ENCODE measurements around the gene ELK4. TPM values are rescaled to one million over a fixed set of nuclear protein-coding genes. Genes with fewer than 3 reads are reported as not detected.

ELK4 gene
- total and polyA plus RNA-seq, 2 donors (not counting 3 experiments of a cell fraction or from before 2014, with no cell fraction given), result 8.7 to 107 TPM

DNA sequence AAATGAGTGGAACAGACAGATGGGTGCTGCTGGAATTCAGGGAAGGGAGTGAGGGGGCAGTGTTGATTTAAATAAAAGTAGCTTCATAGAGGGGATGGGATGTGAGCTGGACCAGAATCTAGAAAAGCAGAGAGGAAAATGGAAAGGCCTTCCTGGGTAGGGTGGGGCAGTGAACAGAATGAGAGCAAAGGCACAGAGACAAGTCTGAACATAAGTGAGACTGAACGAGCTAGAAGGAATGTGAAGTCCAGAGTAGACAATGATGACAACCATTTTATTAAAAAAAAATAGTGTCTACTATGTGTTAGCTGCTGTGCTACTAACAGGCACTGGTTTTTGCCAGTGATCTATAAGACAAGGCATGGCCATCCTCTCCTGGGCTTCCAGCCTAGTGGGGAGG, 36.0 kb downstream of the ELK4 start:
- Histone ChIP-seq H3K9ac (replicated peaks; ENCODE audit: extremely low read depth, insufficient read depth, low read length) (no peak overlapping the region), H3K9me3 (replicated peaks; ENCODE audit: control insufficient read depth, insufficient read depth, low read length) (no peaks in the 10 kb centered on the region), H3K79me2 (ENCODE audit: control insufficient read depth, insufficient read depth, low read length) (no peaks in the 10 kb centered on the region), H2AFZ (ENCODE audit: low read depth, low read length) (no peak overlapping the region), H3K27me3 (ENCODE audit: control insufficient read depth in 2 of 2, insufficient read depth in 2 of 2, low read length in 2 of 2) (no peaks in the 10 kb centered on the region), H3K4me1 (ENCODE audit: control insufficient read depth, extremely low read depth, insufficient read depth, low read length) (peaks cover 46% of the 10 kb centered on the region), H3K4me3 (replicated peaks in 1 of 3; ENCODE audit: insufficient read depth in 1 of 3, low read depth in 1 of 3, low read length in 3 of 3) (no peak overlapping the region), H3K9me1 (replicated peaks; ENCODE audit: control insufficient read depth, extremely low read depth, insufficient read depth, low read length) (no peaks in the 10 kb centered on the region), H4K20me1 (replicated peaks; ENCODE audit: control insufficient read depth, extremely low read depth, insufficient read depth, low read length) (no peaks in the 10 kb centered on the region), H3K27ac (ENCODE audit: insufficient read depth, low read depth, low read length) (no peak overlapping the region), H3K4me2 (ENCODE audit: insufficient read depth, low read length) (no peak overlapping the region), H3K36me3 (ENCODE audit: control insufficient read depth in 2 of 2, extremely low read depth in 1 of 2, insufficient read depth in 2 of 2, low read length in 2 of 2) (no peaks in the 10 kb centered on the region)
- TF ChIP-seq FOS (IDR thresholded peaks at IDR 0.05; ENCODE audit: borderline replicate concordance, insufficient read depth, low read length), result no peak
- TF ChIP-seq, protein P1, sequence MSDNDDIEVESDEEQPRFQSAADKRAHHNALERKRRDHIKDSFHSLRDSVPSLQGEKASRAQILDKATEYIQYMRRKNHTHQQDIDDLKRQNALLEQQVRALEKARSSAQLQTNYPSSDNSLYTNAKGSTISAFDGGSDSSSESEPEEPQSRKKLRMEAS (IDR thresholded peaks at IDR 0.05; ENCODE audit: insufficient read depth, insufficient read length), result no peak
- TF ChIP-seq EZH2 (IDR thresholded peaks at IDR 0.05; ENCODE audit: borderline replicate concordance, low read depth, low read length, severe bottlenecking), result no peak
- no peak for TF ChIP-seq GATA2 (IDR thresholded peaks at IDR 0.05; ENCODE audit: insufficient read depth, insufficient read length, low read depth, low read length)
- intact Hi-C loops (cut with micrococcal nuclease) (loop anchor here (10.0 kb wide), 1 partner anchor 319 kb away; no protein-coding TSS in a partner anchor), dilution Hi-C loops (cut with MboI; ENCODE audit: extremely low pct_ligation_motif_present, low sequenced_read_pairs) (no loop called here)
- no TSS peak for BruUV-seq (replicated peaks)
- DNase-seq (ENCODE audit: low read depth, low spot score) (no peak), FAIRE-seq (no peak)
- ChIA-PET POLR2A (no interaction called here), CTCF (interaction anchor here (0.6 to 9.5 kb wide), 5 partner anchors 11 to 116 kb away, joined by 3 to 615 read pairs (median 7); no protein-coding TSS in a partner anchor)

DNA sequence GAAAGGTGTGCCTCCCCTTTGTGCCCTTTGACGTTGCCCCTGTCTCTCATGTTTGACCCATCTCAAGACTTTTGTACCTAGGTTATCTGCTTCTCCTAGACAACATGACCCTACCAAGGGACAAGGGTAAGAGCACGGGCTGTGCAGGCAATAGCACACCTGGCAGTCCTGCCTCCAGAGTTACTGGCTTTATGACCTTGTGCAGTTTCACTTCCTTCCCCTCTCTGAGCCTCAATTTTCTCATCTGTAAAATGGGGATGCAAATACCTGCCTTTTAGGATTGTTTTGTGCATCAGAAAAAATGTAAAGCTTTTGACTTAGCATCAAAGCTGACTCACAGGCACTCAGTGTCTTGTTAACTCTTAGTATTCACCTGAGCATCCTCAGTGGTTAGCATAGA, 36.4 kb downstream of the ELK4 start:
- CTCF ChIA-PET, result interaction anchor here (1.0 to 9.5 kb wide), 5 partner anchors 35 to 116 kb away, joined by 3 to 615 read pairs (median 7); no protein-coding TSS in a partner anchor
- no peaks in the 10 kb centered on the region for H3K27me3 ChIP-seq (ENCODE audit: control insufficient read depth in 2 of 2, insufficient read depth in 2 of 2, low read length in 2 of 2)
- no peak for TF ChIP-seq FOS (IDR thresholded peaks at IDR 0.05; ENCODE audit: borderline replicate concordance, insufficient read depth, low read length)
- no peak for TF ChIP-seq POLR2A (IDR thresholded peaks at IDR 0.05; ENCODE audit: low read depth, low read length)
- TF ChIP-seq, protein P1 (IDR thresholded peaks at IDR 0.05; ENCODE audit: insufficient read depth, insufficient read length), result no peak
- TF ChIP-seq, protein P2, sequence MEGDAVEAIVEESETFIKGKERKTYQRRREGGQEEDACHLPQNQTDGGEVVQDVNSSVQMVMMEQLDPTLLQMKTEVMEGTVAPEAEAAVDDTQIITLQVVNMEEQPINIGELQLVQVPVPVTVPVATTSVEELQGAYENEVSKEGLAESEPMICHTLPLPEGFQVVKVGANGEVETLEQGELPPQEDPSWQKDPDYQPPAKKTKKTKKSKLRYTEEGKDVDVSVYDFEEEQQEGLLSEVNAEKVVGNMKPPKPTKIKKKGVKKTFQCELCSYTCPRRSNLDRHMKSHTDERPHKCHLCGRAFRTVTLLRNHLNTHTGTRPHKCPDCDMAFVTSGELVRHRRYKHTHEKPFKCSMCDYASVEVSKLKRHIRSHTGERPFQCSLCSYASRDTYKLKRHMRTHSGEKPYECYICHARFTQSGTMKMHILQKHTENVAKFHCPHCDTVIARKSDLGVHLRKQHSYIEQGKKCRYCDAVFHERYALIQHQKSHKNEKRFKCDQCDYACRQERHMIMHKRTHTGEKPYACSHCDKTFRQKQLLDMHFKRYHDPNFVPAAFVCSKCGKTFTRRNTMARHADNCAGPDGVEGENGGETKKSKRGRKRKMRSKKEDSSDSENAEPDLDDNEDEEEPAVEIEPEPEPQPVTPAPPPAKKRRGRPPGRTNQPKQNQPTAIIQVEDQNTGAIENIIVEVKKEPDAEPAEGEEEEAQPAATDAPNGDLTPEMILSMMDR (IDR thresholded peaks at IDR 0.05; ENCODE audit: extremely low read depth in 1 of 2, insufficient read depth in 1 of 2, low read depth in 1 of 2, low read length in 2 of 2), result no peak
- no peak for TF ChIP-seq POLR2AphosphoS5 (IDR thresholded peaks at IDR 0.05; ENCODE audit: insufficient read depth, low read depth, low read length)
- TF ChIP-seq GATA2 (IDR thresholded peaks at IDR 0.05; ENCODE audit: insufficient read depth, insufficient read length, low read depth, low read length), result no peak
- TF ChIP-seq EZH2 (IDR thresholded peaks at IDR 0.05; ENCODE audit: borderline replicate concordance, low read depth, low read length, severe bottlenecking), result no peak
- TF ChIP-seq MYC (IDR thresholded peaks at IDR 0.05; ENCODE audit: low read depth, low read length), result no peak
- no peak for TF ChIP-seq JUN (IDR thresholded peaks at IDR 0.05; ENCODE audit: borderline replicate concordance, insufficient read depth, insufficient read length, low read depth)
- peaks cover 41% of the 10 kb centered on the region for H3K4me1 ChIP-seq (ENCODE audit: control insufficient read depth, extremely low read depth, insufficient read depth, low read length)
- dilution Hi-C loops (cut with MboI; ENCODE audit: extremely low pct_ligation_motif_present, low sequenced_read_pairs) (no loop called here), intact Hi-C loops (cut with micrococcal nuclease) (loop anchor here (10.0 kb wide), 1 partner anchor 319 kb away; no protein-coding TSS in a partner anchor)
- H3K4me3 ChIP-seq (replicated peaks in 1 of 3; ENCODE audit: insufficient read depth in 1 of 3, low read depth in 1 of 3, low read length in 3 of 3), result no peak overlapping the region
- BruUV-seq (replicated peaks), result no TSS peak
- H3K36me3 ChIP-seq (ENCODE audit: control insufficient read depth in 2 of 2, extremely low read depth in 1 of 2, insufficient read depth in 2 of 2, low read length in 2 of 2), result no peaks in the 10 kb centered on the region
- DNase-seq (ENCODE audit: low read depth, low spot score) (no peak), FAIRE-seq (no peak)
- no peaks in the 10 kb centered on the region for H3K79me2 ChIP-seq (ENCODE audit: control insufficient read depth, insufficient read depth, low read length)
- H3K9ac ChIP-seq (replicated peaks; ENCODE audit: extremely low read depth, insufficient read depth, low read length), result no peak overlapping the region
- H3K4me2 ChIP-seq (ENCODE audit: insufficient read depth, low read length), result no peak overlapping the region
- POLR2A ChIA-PET, result no interaction called here
- no peaks in the 10 kb centered on the region for H3K9me1 ChIP-seq (replicated peaks; ENCODE audit: control insufficient read depth, extremely low read depth, insufficient read depth, low read length)
- H2AFZ ChIP-seq (ENCODE audit: low read depth, low read length), result no peak overlapping the region
- no peaks in the 10 kb centered on the region for H3K9me3 ChIP-seq (replicated peaks; ENCODE audit: control insufficient read depth, insufficient read depth, low read length)
- H3K27ac ChIP-seq (ENCODE audit: insufficient read depth, low read depth, low read length), result no peak overlapping the region
- no peaks in the 10 kb centered on the region for H4K20me1 ChIP-seq (replicated peaks; ENCODE audit: control insufficient read depth, extremely low read depth, insufficient read depth, low read length)
